Stimulated activated CD8-positive, alpha-beta memory T cell treated with anti-CD3 and anti-CD28 coated beads, Interleukin-15, amount 100 ng/mL, for 24 hours (primary cell): ENCODE measurements around the gene SLC7A4.

Experiments
- DNase-seq: peaks from one replicate; pipeline ENCODE4 v3.0.0-alpha.2; 2020; ENCODE audit warnings: low read depth

The SLC7A4 gene

DNA sequence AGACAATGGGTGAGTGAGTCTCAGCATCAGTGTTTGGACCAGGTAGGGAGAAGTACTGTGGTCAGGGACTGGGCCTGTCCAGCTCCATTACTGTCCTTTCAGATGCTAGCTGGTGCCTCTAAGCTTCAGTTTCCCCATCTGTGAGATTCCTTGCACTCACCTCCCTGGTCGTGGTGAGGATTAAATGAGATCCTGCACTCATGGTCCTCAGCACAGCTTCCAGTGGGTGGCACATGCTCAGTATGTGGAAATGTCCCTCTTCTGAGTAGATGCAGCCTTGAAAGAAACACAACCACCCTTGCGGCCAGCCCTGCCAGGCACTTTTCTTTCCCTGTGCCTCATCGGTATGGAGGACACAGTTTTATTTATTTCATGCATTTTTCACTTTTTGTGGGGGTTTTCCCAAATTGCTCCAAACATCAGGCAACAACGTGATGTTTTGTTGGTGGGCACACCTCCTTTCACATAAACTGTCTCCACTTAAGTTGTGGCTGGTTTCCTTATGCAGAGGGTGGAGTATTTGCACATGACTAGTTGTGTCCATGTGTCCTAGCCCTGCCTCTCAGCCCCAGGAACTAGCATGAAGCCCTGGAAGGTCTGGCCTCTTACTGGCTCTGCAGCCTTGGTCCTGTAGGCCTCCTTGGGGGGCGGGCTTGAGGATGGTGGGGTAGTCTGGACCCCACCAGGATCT lies 49.1 kb downstream of the SLC7A4 start:
- DNase-seq, result no peak

DNA sequence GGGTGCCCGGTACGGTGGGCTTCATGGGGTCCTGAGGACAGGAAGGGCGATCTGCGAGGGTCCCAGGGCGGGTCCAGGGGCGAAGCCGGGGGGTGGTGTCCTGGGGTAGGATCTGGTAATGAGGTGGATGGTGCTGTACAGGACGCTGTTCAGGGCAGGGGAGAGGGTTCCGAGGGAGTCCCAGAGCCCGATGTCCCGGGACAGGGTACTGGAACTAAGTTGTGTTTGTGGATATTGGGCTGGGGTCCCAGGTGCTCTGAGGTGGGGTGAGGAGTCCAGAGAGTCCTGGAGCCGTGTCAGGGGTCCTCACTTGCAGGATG lies 49.8 kb downstream of the SLC7A4 start:
- DNase-seq, result no peak

DNA sequence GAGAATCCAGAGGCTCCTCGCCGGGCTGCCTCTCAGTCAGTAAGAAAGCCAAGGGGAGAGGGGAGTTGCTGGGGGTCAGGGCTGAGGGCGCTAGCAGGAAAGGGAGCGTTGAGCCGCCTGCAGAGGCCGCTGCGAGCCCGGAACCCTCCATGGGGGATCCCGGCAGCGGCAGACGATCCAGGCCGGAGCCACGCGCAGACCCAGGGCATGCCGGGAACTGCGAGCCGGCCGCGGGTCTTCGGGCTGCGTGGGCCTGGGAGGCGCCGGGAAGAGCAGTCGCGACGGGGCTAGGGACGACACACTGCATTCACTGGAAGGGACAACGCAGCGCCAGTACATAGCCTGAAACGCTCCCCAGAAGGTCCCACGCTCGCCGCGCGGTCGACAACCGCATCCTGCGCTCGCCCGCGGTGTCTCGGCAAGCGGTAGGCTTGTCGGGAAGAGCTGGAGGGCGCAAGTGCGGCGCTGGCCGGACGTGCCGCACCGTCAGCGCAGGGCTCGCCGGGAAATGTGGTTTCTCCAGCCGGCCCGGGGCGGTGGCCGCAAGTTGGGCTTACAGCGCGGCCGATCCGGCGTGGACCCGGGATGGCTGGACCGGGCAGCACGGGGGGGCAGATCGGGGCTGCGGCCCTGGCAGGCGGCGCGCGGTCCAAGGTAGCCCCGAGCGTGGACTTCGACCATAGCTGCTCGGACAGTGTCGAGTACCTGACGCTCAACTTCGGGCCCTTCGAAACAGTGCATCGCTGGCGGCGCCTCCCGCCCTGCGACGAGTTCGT lies 50.4 kb downstream of the SLC7A4 start, which contains the start of gene LZTR1:
Gene LZTR1, plus strand, starts transcription at position 511 of the 776 bp plus-strand sequence. Its CDS starts 75 bp downstream, at position 586.
- peak; percentile 53 for DNase-seq

DNA sequence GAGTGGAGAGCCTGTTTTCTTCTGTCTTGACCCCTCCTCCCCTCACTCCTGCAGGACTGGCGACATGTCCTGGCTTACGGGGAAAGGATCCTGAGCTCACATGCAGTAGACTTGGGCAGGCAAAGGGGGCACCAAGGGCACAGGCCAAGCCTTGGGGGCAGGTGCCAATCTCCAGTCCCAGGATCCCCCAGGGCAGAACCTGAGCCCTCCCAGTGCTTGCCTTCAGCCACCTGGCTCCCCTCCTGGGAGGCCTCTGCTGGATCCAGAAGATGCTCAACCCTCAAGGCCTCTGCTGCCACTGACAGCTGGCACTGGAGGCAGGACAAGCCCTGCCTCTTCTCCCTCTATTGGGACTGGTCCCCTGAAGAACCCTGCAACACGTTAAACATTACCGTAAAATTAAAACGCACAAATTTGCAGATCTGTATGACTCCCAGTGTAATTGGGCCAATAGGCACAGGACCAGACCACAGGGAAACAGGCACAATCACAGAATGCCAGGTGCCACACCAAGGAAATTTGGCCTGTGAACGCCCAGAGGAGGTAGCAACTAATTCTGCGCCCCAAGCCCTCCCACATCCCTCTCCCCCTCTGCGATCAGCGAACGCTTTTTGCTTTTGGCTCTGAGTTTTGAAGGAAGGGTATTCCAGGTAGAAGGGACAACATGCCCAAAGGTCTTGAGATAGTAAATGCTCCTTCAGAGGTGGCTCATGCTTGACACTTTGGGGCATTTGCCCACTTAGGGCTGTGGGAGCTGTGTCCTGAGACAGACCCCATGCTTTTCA lies 51.2 kb downstream of the SLC7A4 start:
- DNase-seq, result no peak

DNA sequence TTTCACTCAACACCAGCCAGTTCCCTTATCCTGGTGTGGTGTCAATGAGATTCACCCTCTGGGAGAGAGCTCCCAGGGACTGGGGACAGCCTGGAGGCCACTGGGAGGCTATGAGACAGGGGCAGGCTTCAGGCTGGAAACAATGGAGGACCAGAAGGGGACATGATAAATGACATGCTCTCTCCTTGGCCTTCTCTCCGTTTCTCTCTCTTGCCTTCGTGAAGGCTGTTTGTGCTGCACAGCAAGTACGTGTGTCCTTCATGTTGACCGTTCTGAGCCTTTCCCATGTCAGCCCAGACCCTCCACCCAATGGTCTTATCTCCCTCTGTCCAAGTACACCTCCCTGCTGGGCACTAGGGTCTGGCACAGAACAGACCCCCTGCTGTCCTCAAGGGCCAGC lies 51.8 kb downstream of the SLC7A4 start:
- DNase-seq, result no peak

DNA sequence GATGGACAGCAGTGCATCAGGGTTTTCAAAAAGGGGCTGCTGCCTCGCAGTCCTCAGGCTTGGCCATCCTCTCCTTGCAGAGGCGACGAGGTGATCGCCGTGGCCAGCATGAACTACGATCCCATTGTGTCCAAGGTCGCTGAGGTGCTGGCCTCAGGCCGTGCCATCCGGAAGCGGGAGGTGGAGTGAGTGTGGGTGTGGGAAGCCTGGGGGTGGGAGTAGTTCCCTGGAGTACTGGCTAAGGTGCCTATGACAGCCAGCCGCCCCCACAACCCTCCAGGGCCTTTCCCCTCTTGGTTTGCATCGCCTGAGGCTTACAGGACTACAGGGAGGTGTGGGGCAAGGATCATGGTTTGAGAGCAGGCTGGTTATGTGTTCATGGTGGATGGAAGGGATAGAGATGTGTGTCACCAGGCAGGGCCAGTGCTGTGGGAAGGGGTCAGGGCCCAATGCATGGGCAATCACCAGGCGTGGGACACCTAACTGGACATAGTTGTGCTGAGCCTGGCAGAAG lies 52.4 kb downstream of the SLC7A4 start:
- DNase-seq, result no peak

DNA sequence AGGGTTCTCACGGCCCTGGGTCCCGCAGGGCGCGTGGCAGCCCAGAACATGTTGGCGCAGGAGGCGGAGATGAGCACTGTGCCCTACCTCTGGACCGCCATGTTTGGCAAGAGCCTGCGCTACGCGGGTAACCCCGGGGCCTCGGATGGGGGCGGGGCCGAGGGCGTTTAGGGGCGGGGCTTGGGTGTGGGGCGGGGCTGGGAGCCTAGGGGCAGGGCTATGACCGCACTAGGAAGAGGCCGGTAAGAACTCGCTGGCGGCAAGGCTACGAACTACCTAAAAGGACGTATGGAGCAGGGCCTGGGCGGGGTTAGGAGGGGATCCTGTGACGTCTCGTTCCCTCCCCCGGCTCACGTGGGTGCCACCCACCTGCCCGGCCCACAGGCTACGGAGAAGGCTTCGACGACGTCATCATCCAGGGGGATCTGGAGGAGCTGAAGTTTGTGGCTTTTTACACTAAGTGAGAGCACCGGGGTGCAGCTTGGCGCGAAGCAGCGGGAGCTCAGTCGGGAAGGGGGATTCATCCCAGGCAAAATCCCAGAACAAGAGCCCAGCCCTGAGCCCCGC lies 53.0 kb downstream of the SLC7A4 start:
- no peak for DNase-seq
